Stimulated activated CD4-positive, alpha-beta T cell treated with anti-CD3 and anti-CD28 coated beads, Interleukin-15, amount 100 ng/mL, for 48 hours (primary cell): ENCODE data around the gene KCNE5.
"Not testable (repeated sequence)": the region's sequence is repeated elsewhere in the genome, so short reads cannot be mapped to it uniquely, and the experiment has no call there.

Experiments used
- DNase-seq, 2 donors: peaks; one replicate each; pipeline ENCODE4 v3.0.0-alpha.2; 2020; ENCODE audit warnings: low read depth in 2 of 2

KCNE5 gene

GRCh38 chrX:109614951-109615350 lies 10.0 kb downstream of the KCNE5 start:
- DNase-seq = no peak

GRCh38 chrX:109601486-109601885 lies 23.5 kb downstream of the KCNE5 start:
- DNase-seq = no peak

GRCh38 chrX:109600237-109600651 lies 24.7 kb downstream of the KCNE5 start:
- no peak for DNase-seq

- no peak for DNase-seq
Observed at GRCh38 chrX:109596015-109596414, 29.0 kb downstream of the KCNE5 start.

- DNase-seq = no peak
Observed at GRCh38 chrX:109590176-109590575, 34.8 kb downstream of the KCNE5 start.

GRCh38 chrX:109585488-109585887 lies 39.5 kb downstream of the KCNE5 start:
- DNase-seq = no peak

GRCh38 chrX:109578916-109579315 lies 46.1 kb downstream of the KCNE5 start:
- DNase-seq = no peak

GRCh38 chrX:109577055-109577454 lies 47.9 kb downstream of the KCNE5 start:
- no peak for DNase-seq

- not testable (repeated sequence) for DNase-seq
Observed at GRCh38 chrX:109576083-109576482, 48.9 kb downstream of the KCNE5 start.
